KOPT-K1 (cell line): Measurements from ENCODE around the gene TIMP3.
"Not testable (repeated sequence)": the region's sequence is repeated elsewhere in the genome, so short reads cannot be mapped to it uniquely, and the experiment has no call there.

Source experiments
- H3K27ac ChIP-seq: fragments of 200-600 bp; sonication (generic); 2 replicates; pipeline ENCODE4 v1.5.1; 2016; ENCODE audit warnings: antibody characterized with exemption, mild to moderate bottlenecking, low read depth, low read length; ENCODE audit not compliant: poor library complexity, severe bottlenecking
- H3K36me3 ChIP-seq: fragments of 200-600 bp; sonication (generic); 2 replicates; pipeline ENCODE4 v1.5.1; 2017; ENCODE audit warnings: antibody characterized with exemption, mild to moderate bottlenecking, low read length, moderate library complexity; ENCODE audit not compliant: insufficient read depth
- H3K9me3 ChIP-seq: fragments of 200-600 bp; sonication (generic); 2 replicates; pipeline ENCODE4 v1.5.1; 2017; ENCODE audit warnings: antibody characterized with exemption, low read length, mild to moderate bottlenecking; ENCODE audit not compliant: insufficient read depth, poor library complexity, severe bottlenecking

TIMP3 gene

DNA sequence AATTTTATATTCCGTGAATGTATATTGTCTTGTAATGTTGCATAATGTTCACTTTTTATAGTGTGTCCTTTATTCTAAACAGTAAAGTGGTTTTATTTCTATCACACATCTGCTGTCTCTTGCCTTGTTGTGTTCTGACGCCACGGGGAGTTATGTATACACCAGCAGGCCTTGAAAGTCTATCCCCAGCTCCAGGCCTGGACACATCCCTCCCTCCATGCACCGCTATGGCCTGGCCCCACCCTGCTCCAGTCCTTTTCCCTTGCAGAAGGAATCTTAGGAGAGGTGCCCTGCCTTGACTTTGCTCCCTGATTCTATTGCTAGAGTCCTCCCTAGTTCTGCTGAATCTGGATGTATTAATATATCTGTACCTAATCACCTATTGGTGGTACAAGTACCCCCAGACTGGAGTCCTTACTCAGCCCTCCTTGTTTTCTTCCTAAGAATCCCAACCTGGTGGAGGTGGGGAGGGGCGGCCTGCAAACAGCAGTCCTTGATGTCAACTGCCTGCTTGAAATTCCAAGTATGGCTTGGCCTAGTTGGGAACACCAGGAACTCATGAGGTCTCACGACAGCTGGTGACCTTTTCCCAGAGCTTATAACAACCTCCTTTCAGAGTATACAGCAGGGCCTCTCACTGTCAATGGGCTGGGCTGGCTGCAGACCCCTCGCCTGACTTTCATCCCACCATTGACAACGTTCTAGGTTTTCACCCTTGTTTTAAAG, 61.6 kb downstream of the TIMP3 start:
- H3K27ac ChIP-seq = no peak overlapping the region
- H3K36me3 ChIP-seq = no peaks in the 10 kb centered on the region
- no peaks in the 10 kb centered on the region for H3K9me3 ChIP-seq

GRCh38 chr22:32864041-32864440, 62.5 kb downstream of the TIMP3 start:
- no peaks in the 10 kb centered on the region for H3K9me3 ChIP-seq
- H3K36me3 ChIP-seq = no peaks in the 10 kb centered on the region
- no peak overlapping the region for H3K27ac ChIP-seq

- H3K9me3 ChIP-seq = no peaks in the 10 kb centered on the region
- no peak overlapping the region for H3K27ac ChIP-seq
- no peaks in the 10 kb centered on the region for H3K36me3 ChIP-seq
Observed at GRCh38 chr22:32864596-32864995, 63.1 kb downstream of the TIMP3 start.

GRCh38 chr22:32866953-32867352, 65.4 kb downstream of the TIMP3 start:
- Histone ChIP-seq H3K9me3 (no peaks in the 10 kb centered on the region), H3K27ac (no peak overlapping the region), H3K36me3 (no peaks in the 10 kb centered on the region)

DNA sequence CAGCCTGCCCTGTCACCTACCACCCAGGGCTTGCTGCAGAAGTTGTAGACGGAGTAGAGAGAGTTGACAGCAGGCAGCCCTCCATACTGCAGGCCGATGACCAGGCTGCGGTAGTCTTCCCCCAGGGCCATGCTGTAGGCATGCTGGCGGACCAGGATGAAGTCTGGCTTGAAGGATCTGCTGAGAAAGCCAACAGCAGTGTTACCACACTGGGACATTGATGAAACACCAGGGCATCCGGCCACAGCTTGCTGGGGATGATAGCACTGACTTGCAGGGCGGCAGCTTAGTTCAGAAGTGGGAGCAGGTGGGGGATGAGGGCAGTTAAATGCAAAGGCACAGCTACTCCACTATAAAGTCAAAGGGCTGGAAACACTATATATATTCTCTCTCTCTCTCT, 67.4 kb downstream of the TIMP3 start:
- Histone ChIP-seq H3K27ac (no peak overlapping the region), H3K36me3 (no peaks in the 10 kb centered on the region), H3K9me3 (no peaks in the 10 kb centered on the region)

GRCh38 chr22:32870474-32870873, 69.0 kb downstream of the TIMP3 start:
- no peaks in the 10 kb centered on the region for H3K36me3 ChIP-seq
- no peaks in the 10 kb centered on the region for H3K9me3 ChIP-seq
- no peak overlapping the region for H3K27ac ChIP-seq

DNA sequence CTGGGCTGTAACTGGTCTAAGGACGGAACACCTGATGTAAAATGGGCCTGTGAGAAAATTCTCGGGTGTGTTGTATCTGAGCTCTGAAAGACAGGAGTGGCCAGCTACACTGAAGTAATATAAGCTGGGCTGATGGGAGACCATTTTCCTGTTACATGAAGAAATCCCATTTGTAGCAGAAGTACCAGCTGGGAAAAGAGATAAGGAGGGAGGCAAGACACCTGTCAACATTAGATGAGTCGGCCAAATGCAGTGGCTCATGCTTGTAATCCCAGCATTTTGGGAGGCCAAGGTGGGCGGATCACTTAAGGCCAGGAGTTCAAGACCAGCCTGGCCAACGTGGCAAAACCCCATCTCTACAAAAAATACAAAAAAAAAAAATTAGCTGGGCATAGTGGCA, 72.1 kb downstream of the TIMP3 start:
- H3K27ac ChIP-seq, H3K9me3 ChIP-seq, H3K36me3 ChIP-seq: not testable (repeated sequence)

DNA sequence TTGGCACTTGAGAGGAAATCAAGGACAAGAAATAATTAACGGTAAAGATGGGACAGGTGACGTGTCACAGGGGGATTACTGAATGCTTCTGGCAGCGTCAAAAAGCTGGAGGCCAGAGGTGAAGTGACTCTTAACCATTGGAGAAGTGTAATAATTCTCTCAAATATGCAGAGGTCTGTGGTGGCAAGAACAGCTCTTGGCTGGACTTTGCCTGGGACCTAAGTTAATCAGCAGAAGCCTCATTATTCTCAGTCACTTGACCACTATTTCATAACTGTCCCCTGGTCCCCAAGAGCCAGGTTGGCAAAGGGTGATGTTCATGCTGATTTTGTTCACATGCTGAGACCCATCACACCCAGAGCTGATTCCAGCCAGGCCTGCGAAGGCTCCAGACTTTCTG, 72.9 kb downstream of the TIMP3 start:
- Histone ChIP-seq H3K36me3 (no peaks in the 10 kb centered on the region), H3K27ac (no peak overlapping the region)

DNA sequence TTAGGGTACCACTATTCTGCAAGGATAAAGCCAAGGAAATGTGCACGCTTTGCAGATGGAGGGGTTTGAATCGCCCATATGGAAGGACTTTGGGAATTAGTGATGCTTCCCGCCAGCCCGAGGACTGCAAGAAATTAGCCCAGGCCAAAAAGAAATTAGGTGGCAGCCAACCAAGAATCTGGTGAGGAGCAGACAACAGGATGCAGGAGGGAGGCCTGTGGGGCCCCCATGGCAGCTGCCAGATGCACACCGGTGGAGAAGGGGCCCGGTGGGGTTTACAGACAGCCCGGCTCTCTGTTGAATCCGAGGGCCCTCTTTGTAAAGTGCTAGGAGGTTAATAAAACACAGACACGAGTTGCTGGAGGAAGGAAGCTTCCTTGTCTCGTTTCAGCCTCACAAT, 73.5 kb downstream of the TIMP3 start:
- Histone ChIP-seq H3K9me3 (no peaks in the 10 kb centered on the region), H3K27ac (peak overlapping the region; percentile 26), H3K36me3 (no peaks in the 10 kb centered on the region)

More for the DNA sequence above, 72.9 kb downstream of the TIMP3 start:
- H3K9me3 ChIP-seq = no peaks in the 10 kb centered on the region

GRCh38 chr22:32876516-32876915, 75.0 kb downstream of the TIMP3 start:
- no peaks in the 10 kb centered on the region for H3K9me3 ChIP-seq
- H3K27ac ChIP-seq = no peak overlapping the region
- H3K36me3 ChIP-seq = no peaks in the 10 kb centered on the region

DNA sequence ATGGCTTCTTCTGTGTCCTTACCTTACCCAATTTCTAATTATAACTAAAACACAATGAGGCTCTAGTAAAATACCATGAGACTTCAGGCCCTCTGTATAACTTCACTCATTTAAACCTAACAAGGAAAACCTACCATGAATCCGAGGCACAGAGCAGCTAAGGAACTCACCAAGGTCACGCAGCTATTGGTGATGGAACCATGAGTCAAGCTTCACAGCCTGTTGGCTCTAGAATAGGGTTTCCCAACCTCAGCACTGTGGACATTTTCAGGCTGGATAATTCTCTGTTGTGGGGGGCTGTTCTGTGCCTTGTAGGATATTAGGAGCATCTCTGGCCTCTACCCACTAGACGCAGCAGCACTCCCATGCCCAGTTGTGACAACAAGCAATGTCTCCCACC, 75.7 kb downstream of the TIMP3 start:
- H3K27ac ChIP-seq = no peak overlapping the region
- H3K9me3 ChIP-seq = no peaks in the 10 kb centered on the region
- H3K36me3 ChIP-seq = no peaks in the 10 kb centered on the region

GRCh38 chr22:32879550-32879949, 78.0 kb downstream of the TIMP3 start:
- Histone ChIP-seq H3K36me3 (no peaks in the 10 kb centered on the region), H3K27ac (peak overlapping the region; percentile 58), H3K9me3 (no peaks in the 10 kb centered on the region)

GRCh38 chr22:32880061-32880460, 78.6 kb downstream of the TIMP3 start:
- Histone ChIP-seq H3K36me3 (no peaks in the 10 kb centered on the region), H3K9me3 (no peaks in the 10 kb centered on the region), H3K27ac (peak overlapping the region; percentile 58)

- Histone ChIP-seq H3K36me3 (no peaks in the 10 kb centered on the region), H3K27ac (peak overlapping the region; percentile 58), H3K9me3 (no peaks in the 10 kb centered on the region)
Observed at GRCh38 chr22:32880505-32880892, 79.0 kb downstream of the TIMP3 start.

DNA sequence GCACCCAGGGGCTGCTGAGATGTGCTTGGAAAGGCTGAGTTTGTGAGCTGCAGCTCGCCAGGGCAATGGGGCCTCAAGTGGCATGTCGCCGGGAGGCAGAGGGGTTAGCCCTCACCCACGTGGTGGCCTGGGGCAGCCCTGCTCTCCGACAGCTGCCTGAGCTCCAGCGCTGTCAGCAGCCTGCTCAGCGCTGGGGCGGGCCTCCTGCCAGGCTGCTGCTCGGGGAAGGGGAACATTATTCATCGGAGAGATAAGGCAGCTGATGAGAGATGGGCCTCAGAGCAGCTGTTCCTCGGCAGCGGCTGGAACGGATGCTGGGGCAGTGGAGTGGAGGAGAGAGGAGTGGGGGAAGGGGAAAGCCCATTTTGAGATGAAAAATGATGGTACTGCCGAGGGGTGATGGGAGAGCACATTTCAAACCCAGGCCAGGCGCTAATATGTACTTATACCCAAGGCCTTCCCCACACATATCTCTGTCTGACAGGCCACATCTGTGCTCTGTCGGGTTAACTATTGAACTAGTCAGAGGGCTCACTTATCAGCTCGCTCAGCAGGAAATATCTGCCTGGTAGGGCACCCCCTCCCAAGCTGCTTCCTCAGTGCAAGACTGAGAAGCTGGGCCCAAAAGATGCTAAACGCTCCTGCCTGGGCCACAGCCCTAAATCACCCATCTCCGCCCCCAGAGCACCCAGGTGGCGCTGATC, 79.5 kb downstream of the TIMP3 start:
- peak overlapping the region; percentile 58 for H3K27ac ChIP-seq
- H3K36me3 ChIP-seq = no peaks in the 10 kb centered on the region
- H3K9me3 ChIP-seq = no peaks in the 10 kb centered on the region

DNA sequence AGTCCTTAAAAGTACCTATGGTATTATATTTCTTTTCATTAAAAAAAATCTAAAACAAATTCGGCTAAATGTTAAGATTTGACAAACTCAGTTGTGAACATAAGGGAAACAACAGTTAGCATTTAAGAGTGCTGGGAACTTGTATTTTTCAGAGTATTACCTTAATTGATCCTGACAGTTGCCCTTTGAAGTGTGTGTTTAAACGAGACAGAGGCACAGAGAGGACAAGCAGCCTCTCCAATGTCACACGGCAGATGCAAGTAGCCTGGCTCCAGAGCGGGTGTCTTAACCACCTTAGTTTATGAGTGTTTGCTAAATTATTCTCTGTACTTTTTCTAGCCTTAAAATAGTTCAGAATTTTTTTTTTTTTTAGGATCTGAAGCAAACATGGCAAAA, 80.9 kb downstream of the TIMP3 start:
- Histone ChIP-seq H3K36me3 (no peaks in the 10 kb centered on the region), H3K27ac (peak overlapping the region; percentile 58), H3K9me3 (no peaks in the 10 kb centered on the region)
